Measurements from ENCODE around the gene HEBP1.

DNA sequence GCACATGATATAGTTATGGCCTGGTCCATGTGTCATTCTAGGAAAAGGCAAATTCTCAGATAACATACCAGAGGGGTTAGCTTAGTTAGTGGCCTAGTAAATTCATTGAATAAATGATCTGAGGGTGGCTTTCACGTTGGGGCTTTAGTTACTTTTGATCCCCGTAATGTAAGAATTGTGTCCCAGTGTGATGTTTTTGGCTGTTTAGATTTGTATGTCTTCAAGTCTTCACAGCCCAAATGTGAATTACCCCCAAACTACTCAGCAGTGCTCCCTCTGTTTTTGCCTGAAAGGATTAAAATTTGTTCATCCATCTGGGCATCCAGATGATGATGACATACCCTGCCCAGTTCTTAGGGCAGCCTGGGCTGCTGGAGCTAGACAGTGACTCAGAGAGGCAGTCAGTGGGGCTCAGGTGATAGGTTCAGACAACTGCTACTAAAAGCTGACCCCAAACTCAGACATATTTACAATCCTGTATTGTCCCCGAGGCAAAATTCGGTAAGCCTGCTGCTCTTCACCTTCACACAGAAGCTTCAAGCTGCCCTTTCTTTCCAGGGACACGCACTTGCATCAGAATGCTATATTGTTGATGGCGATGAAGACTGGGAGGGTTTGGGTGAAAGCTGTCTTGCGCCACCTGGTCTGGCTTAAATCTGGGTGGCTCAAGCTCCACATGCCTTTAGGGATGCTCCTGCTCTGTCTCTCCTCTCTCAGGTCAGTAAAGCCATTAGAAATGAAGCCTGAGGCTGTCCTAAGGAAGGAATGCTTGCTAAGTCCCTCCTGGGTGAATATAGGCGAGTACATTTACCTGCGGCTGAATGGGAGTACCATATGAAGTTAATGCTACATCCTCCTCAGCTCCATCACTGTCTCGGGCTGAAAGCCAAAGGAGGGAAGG lies 58.4 kb downstream of the HEBP1 start:
- TF ChIP-seq, protein P1, sequence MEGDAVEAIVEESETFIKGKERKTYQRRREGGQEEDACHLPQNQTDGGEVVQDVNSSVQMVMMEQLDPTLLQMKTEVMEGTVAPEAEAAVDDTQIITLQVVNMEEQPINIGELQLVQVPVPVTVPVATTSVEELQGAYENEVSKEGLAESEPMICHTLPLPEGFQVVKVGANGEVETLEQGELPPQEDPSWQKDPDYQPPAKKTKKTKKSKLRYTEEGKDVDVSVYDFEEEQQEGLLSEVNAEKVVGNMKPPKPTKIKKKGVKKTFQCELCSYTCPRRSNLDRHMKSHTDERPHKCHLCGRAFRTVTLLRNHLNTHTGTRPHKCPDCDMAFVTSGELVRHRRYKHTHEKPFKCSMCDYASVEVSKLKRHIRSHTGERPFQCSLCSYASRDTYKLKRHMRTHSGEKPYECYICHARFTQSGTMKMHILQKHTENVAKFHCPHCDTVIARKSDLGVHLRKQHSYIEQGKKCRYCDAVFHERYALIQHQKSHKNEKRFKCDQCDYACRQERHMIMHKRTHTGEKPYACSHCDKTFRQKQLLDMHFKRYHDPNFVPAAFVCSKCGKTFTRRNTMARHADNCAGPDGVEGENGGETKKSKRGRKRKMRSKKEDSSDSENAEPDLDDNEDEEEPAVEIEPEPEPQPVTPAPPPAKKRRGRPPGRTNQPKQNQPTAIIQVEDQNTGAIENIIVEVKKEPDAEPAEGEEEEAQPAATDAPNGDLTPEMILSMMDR (IDR thresholded peaks at IDR 0.05) = no peak
- TF ChIP-seq POLR2A (IDR thresholded peaks at IDR 0.05) = no peak
- no peak for TF ChIP-seq POLR2AphosphoS5 (IDR thresholded peaks at IDR 0.05)

Measured in prostate gland (tissue), 2 donors.